HG02678 (cell line): ENCODE results near the gene CCDC154.

ENCODE experiments used
- ATAC-seq: cut with Tn5 transposase; IDR thresholded peaks from one replicate; pipeline ENCODE4 v1.9.1; 2021; ENCODE audit warnings: mild to moderate bottlenecking, moderate library complexity; ENCODE audit not compliant: unreplicated experiment

The CCDC154 gene

DNA sequence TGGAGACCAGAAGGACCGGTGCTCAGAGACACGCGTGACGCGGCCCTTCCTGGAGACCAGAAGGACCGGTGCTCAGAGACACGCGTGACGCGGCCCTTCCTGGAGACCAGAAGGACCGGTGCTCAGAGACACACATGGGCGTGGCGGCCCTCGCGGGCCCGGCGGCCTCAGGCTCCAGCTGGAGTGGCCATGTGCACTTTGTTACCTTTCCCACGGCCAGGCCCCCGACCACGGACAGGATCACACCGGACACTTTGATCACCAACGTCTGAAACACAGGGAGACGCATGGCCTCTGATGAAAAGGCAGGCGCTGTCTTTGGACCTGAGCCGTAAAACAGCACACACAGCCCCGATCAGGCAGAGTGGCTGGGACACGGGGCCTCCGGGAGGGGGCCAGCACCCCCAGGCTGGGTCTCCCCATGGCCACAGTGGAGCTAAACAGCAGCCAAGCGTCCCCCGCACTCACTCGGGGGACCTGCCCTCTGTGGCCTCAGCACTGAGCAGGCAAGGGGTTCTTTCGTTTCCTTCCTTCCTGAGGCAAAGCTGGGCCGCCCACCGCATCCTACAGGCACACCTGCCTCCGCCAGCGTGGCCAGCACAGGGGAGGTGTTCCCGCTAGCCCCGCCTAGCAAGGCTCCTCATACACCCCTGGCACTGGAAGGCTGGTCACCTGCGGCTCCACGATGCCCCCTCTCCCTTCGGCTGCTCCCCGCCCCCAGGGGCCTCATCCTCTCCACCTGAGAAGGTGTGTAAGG is 13.3 kb upstream of the CCDC154 start:
- ATAC-seq, result no peak

GRCh38 chr16:1456951-1457350 is 12.6 kb upstream of the CCDC154 start:
- no peak for ATAC-seq

DNA sequence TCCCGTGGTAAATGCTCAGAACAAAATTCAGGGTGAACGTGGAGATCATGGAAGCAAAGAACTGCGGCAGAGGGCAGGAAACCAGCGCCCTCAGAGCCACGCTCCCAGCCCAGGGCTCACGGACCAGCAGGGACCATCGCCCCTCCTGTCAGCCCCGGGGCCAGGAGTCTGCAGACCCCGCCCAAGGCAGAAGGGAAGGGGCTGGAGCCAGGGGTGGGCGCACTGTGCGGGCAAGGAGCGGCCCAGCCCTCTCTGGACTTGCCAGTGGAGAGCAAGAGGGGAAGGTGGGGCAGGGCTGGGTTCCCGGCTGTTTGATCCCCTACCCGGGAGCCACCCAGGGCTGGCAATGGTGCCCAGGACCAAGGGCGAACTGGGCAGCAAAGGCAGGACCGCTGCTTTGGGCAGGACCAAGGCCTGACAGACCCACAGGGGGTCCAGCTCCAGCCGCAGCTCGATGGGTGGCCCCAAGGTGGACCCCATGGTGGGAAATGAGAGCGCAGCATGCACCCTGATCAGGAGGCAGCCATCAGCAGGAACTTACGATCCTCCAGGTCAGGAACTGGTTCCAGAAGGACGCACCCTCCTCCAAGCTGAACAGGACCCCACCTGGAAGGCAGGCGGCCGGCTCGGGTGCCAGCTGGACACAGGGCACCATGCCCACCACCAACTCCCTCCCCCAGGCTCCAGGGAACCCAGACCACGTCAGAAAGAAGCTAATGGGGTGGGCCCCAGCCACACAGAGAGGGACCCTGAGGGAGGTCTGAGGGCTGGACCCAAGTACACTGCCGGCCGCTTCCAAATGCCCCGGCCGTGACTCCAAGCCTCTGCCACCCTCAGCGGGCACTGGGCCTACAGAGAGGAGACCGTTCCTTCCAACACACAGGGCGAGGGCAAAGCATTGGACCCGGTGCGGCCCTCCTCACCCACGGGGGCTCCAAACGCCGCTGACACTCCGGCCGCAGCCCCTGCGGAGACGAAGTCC is 11.1 kb upstream of the CCDC154 start:
- no peak for ATAC-seq

DNA sequence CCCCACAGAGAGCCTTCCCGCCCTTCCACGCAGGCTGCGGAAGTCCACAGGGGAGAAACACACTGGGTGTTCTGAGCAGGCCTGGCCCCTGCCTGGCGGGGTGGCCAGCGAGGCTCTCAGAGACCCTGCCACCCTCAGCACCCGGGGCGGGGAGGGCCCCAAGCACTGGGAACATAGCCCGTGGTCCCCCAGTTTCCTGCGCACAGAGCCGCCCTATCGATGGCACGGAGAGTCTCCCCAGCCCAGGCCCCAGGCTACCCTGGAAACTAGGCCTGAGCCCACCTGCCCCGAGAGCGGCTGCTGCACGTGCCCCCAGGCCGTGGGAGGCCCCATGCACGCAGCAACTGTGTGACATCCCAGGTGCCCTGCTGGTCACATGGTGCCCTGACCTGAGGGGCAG is 10.2 kb upstream of the CCDC154 start:
- no peak for ATAC-seq

- ATAC-seq, result no peak
These were observed 9.0 kb upstream of the CCDC154 start for GRCh38 chr16:1453316-1453715.

DNA sequence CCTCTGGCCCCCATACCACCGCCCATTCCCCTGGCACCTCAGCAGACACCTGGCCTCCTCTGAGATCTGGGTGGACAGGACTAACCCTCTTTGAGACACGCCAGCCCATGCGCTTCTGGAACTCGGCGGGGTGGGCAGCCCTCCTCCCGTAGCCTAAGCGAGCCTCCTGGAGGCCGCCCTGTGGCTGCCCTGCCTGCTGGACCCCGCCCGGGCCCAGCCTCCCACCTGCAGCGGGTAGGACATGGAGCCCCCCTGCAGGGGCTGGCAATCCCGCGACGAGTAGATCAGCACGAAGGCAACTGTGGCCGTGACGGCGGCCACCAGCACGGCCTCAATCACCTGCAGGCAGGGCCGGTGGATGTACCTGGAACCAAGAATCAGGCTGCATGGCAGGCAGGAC is 8.2 kb upstream of the CCDC154 start:
- ATAC-seq, result no peak

- no peak for ATAC-seq
These were observed 7.5 kb upstream of the CCDC154 start for GRCh38 chr16:1451702-1452392.

DNA sequence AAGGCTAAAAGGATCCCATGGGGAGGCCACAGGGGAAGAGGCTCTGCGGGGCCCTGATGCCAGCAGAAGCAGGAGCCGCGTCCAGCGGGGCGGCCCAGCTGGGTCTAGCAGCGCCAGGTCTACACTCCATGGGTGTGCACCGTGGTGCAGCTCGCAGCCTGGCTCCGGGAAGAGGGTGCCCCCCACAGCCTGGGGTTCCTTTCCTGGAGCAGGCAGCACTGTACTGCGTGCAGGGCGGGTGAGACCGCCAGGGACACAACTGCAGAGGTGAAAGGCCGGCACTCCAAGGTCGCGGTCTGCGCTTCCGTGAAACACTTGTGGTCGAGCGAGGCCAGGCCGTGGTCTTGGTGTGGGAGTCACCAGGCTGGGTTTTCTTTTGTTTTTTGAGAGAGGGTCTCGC is 6.5 kb upstream of the CCDC154 start:
- no peak for ATAC-seq

- no peak for ATAC-seq
These were observed 5.9 kb upstream of the CCDC154 start for GRCh38 chr16:1450218-1450617.

DNA sequence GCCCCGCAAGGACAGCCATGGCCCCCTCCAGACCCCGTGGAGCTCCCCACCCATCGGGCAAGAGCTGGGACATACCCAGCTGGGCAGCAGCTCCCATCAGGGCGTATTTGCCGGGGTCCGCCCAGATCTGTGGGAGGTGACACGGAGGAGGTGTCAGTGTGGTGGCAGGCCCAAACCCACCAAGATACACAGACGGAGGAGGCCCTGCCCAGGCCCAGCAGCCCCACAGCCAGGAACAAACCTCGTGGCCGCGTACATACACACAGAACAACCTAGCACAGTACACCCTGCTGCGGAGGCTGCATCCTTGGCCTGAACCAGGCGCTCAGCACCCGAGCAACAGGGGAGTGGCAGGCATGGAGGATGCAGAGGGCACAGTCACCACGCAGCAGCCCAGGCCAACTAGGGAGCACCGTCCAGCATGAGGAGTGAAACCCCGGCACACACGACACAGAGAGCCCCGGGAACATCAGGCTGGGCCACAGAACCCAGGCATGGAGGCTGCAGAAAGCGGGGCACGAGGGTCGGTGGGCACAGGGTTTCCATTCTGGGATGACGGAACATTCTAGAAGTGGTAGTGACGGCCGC is 4.9 kb upstream of the CCDC154 start:
- ATAC-seq, result no peak

GRCh38 chr16:1448536-1449116 is 4.3 kb upstream of the CCDC154 start:
- ATAC-seq, result no peak

- no peak for ATAC-seq
These were observed 3.6 kb upstream of the CCDC154 start for GRCh38 chr16:1447965-1448364.

GRCh38 chr16:1446296-1447080 is 2.1 kb upstream of the CCDC154 start:
- ATAC-seq, result no peak

DNA sequence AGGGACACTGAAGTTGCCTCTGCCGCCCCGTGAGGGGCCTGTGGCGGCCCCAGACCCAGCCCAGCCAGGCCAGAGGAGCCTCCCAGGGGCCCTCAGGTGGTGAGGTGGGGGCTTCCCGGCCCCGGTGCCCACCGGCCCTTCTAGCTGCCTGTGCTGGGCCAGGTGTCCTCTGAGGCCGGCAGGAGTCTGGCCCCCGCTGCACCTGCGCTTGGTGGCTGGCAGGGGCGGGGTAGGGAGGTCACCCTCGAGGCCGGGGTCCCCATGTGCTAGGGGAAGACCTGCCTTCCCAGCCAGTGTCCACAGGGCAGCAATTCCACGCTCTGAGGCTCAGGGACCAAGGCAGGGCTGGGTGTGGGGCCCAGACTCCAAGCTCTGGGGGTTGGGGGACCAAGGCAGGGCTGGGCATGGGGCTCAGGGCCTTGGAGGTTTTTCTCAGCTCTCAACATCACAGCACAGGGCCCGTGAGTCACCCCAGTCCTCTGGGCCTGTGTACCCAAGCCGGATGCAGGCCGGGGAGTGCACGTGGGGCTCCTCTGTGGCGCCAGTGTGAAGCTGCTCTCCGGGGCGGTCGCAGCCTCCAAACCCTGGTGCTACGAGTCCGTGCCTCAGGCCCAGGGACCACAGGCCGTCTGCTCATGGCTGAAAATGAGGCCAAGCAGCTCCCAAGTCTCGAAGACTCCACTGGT is 1.3 kb upstream of the CCDC154 start:
- no peak for ATAC-seq

DNA sequence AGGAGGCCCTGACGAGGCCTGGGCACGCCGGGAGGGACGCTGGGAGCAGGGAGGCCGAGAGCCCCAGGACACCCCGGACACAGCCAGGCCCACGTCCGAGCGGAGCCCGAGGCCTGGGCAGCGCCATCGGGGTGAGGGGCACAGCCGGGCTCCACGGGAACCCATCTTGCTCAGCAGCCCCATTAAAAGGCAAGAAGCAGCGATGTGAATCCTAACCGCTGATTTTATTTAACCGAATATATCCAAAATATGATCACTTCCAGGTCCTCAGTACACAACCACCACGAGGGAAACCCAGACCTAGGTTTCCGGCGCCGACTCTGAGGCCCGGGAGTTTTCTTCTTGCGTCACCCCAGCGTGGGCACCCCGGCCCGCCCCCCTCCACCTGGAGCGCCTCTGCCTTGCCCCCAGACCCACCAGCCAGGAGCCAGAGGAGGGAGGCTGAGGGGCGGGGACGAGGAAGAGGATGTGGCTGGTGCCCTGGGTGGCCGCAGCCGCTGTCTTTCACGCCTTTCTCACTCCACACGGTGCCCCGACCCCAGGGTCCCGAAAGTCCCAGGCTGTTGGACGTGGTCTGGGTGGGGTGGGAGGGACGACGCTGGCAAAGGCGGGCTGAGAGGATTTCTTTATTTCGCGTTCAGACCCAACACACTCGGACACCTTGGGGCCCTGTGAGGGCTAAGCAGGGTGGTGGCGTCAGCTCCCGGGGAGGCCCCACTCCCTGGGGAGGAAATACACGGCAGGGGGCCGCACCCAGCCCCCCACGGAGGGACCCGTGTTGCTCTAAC is 568 bp upstream of the CCDC154 start:
- ATAC-seq, result no peak

- ATAC-seq, result no peak
These were observed 868 bp downstream of the CCDC154 start for GRCh38 chr16:1443403-1443973.

GRCh38 chr16:1442697-1443096 is 1.7 kb downstream of the CCDC154 start:
- ATAC-seq, result no peak

- ATAC-seq, result no peak
These were observed 2.9 kb downstream of the CCDC154 start for GRCh38 chr16:1441391-1441829.
